HG02870 (cell line): ENCODE data around the gene CPB1.

Experiments used
- ATAC-seq: cut with Tn5 transposase; IDR thresholded peaks from one replicate; pipeline ENCODE4 v1.9.1; 2021; ENCODE audit warnings: mild to moderate bottlenecking, moderate library complexity; ENCODE audit not compliant: unreplicated experiment

CPB1 gene

DNA sequence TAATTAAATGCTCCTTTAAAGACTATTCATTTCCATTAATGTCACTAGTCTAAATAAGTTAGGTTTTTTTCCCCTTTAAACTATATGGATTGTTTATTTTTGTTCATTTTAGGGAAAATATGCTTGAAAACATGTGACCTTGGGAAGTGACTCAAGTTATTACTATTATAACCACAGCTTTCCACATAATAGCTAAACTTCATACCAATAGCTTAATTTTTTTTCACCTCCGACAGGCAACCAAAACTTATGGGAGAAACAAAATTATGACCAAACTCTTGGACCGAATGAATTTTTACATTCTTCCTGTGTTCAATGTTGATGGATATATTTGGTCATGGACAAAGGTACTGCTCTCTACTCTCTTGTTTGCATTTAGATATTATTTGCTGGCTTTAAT lies 53.7 kb downstream of the CPB1 start:
- no peak for ATAC-seq

DNA sequence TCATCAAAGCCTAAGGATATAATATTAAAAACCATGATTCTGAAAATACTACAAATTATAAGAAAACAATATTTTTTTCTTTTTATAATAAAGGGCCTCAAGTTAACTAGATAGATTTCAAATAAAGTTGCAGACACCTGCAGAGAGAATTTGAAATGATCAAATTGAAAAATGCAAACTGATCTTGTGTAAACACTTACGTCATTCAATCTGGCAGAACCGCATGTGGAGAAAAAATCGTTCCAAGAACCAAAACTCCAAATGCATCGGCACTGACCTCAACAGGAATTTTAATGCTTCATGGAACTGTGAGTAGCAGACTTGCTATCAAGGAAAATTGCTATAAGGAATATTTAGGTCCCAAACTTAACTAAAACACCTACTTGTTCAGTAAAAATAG lies 54.7 kb downstream of the CPB1 start:
- ATAC-seq = no peak

DNA sequence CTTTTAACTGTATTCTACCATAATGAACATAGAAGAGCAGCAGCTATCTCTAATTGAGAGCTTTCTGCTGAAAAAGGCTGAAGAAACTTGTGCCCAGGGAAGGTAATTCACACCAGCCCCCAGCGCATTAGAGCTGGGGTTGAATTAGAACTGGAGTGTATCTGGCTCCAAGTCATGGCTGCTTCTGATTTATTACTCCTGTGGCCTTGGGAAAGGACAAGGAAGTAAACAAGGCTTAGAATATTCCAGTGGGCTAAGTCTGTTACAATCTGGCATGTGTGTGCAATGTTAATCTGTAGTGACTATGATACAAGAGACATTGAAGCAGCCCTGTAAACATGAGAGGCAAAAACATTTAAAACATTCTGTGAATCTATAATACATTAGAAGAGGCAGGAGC lies 55.6 kb downstream of the CPB1 start:
- no peak for ATAC-seq

DNA sequence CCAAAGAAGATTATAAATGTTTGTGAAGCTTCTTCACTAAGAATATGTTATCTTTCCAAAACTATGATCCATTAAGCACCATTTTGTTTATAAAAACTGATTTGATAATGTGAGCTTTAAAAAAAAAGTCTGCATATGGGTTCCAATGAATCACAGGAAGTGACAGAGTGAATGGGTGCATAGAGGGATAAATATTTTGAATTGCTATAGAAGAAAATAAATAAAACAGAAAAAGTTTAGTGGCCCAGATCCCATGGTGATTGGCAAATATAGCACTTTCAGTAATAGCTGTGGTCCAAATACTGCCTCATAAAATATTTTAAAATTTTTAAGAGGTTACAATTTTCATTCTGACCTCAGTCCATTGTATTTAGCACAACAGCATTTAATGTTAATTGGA lies 56.6 kb downstream of the CPB1 start:
- no peak for ATAC-seq

DNA sequence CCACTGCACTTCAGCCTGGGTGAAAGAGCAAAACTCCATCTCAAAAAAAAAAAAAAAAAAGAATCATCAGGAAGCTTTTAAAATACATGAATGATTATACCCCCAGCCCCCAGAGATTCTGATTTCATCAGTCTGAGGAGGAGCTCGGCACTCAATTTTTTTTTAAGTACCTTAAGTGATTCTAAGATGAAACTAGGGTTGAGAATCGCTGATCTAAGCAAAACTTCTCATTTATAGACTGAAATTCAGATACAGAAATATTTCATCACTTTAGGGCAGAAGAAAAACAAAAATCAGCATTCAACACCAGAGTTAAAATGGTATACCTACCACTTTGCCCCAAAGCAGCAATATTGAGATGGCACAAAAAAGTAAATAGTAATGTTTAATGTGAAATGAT lies 62.2 kb downstream of the CPB1 start:
- no peak for ATAC-seq

DNA sequence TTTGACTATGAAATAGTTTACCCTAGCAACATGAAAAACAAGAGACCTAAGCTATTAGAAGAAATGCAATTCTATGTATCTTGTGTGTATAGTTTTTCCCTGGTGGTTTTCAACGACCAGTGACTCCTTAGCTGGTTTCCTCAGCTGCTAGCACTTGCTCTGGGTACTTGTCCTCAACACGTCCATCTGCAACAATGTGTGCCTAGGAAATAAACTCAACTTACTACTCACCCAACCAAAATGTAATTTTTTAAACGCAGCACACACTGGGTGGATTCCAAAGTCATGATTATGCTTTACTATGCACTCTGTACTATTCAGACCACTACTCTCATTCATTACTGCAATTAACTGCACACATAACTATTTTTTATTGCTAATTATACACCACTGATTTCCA lies 68.5 kb downstream of the CPB1 start:
- ATAC-seq = no peak

DNA sequence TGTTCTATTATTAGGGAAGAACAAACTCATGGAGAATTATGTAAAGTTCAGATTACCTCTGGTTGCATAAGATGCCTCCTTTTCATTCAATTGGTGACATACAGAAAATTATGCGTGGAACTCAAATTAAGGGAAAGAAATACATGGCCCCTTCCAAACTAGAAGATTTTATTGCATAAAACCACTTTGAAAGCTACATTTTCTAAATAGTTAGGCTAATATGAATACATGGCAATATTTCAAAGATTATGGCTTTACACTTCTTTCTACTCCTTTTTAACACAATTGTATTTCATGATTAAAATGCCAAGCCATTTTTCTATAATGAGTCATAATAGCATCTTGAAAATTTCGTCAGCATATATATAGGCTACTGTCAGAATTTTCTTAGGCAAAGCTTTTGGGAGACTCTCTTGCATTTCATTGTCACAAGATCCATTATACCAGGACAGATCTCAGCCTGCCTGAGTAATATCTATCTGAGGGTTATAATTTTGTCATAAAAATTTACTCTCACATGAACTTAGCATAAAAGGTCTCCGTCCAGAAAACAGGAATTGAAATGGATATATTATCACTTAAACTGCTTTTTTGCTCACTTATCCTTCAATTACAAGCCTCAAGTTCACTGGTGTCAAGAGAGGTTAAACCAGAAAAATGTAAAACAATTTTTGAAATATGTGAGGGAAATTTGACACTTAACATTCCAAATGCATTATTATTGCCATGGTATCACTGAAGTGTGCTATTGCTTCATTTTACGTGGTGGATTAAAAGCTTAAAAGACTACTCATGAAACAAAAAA lies 74.6 kb downstream of the CPB1 start:
- no peak for ATAC-seq

DNA sequence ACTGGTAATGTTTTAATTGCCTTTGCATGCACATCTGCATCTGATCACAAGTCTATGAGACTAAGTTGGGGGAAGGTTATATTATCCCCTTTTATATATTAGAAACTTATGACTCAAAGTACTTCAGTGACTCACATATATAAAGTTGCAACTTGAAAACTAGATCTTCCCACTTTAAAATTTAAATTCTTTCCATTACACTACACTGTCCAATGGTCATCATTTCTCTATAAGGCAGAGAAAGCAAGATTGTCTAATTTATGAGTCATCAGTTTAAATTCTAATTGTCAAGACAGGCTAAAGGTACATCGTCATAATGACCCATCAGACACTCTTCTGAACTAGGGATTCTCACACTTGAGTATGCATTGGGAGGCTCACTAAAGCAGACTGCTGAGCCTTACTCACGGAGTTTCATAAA lies 75.4 kb downstream of the CPB1 start:
- no peak for ATAC-seq

DNA sequence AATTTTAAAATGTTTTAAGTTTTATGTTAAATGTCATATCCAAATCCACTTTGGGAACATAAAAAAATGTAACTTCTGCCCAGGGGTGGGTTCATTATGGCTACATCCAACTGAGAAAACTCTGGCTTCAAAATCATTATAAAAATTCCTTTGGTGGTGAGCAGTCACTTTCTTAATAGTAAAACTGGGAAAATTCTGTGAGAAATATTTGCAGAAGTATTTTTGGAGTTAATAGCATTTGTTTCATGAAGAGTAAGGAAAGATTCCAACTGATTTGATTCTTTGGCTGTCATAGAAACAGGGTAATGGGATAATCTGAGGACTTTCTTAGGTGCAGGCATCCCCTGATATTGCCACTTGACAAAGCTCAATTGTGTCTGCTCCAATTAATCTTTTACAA lies 76.3 kb downstream of the CPB1 start:
- no peak for ATAC-seq

DNA sequence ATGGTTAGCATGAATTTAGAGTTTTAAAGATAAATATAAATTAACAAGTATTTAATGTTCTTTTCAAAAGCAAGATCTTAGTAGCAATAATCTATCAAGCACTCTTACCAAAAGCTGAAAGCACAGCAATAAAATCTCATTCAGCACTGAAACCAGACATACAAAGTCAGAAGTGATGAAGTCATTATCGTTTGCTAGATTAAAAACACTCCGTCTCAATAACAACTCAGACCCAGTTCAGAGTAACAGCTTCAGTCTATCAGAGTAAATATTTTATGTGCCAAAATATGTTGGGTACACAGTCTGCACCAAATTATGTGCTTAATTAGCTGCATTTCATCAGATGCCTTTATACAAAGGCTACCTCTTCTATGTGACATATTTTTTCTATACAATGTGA lies 79.1 kb downstream of the CPB1 start:
- ATAC-seq = no peak
